ENCODE measurements around the gene GGT5. TPM values are rescaled to one million over a fixed set of nuclear protein-coding genes. Genes with fewer than 3 reads are reported as not detected.

GGT5 gene
- total and polyA plus RNA-seq, 8 donors = 9.9 to 48.8 (median 20.4) TPM

- H3K36me3 ChIP-seq = peaks cover 36 to 85% (median 75%) of the 10 kb centered on the region in 4 donors
- TF ChIP-seq POLR2AphosphoS5 (IDR thresholded peaks at IDR 0.05) = no peak
- TF ChIP-seq CTCF (IDR thresholded peaks at IDR 0.05) = no peak
- TF ChIP-seq EP300 (IDR thresholded peaks at IDR 0.05) = no peak
- TF ChIP-seq POLR2A (IDR thresholded peaks at IDR 0.05) = no peak
- WGBS, 5 donors = 92 to 98% (median 94%) methylated on average over 11 of the region's 11 CpGs; no CpG with 5 or more reads in 1 of the 5 donors
Measured at GRCh38 chr22:24176040-24176439, 68.8 kb downstream of the GGT5 start.

GRCh38 chr22:24175160-24175808 is 69.6 kb downstream of the GGT5 start:
- Histone ChIP-seq H3K27ac (peak overlapping the region in 4 of 5 donors; percentile 43 to 79 (median 64)), H3K4me3 (no peak overlapping the region), H3K9me3 (no peaks in the 10 kb centered on the region), H3K36me3 (peaks cover 43 to 93% (median 83%) of the 10 kb centered on the region in 4 donors), H3K4me1 (peaks cover 0 to 51% (median 28%) of the 10 kb centered on the region in 4 donors), H3K27me3 (no peaks in the 10 kb centered on the region)
- TF ChIP-seq POLR2AphosphoS5 (IDR thresholded peaks at IDR 0.05) = peak in 1 of 3 donors; percentile 14
- peak in 5 of 7 experiments; percentile 72 to 89 (median 83) for TF ChIP-seq CTCF (IDR thresholded peaks at IDR 0.05)
- no peak for TF ChIP-seq POLR2A (IDR thresholded peaks at IDR 0.05)
- TF ChIP-seq EP300 (IDR thresholded peaks at IDR 0.05) = no peak
- 31 to 59% (median 48%) methylated on average over 8 to 11 of the region's 11 CpGs for WGBS, 5 donors
- DNase-seq = peak; percentile 83 to 86
- intact Hi-C loops (cut with DNase I; ENCODE audit: low total_unique reads) = no loop called here

More at GRCh38 chr22:24176040-24176439, 68.8 kb downstream of the GGT5 start:
- Histone ChIP-seq H3K9me3 (no peaks in the 10 kb centered on the region), H3K27ac (peak overlapping the region in 4 of 5 donors; percentile 43 to 79 (median 58)), H3K27me3 (no peaks in the 10 kb centered on the region), H3K4me1 (peaks cover 6 to 58% (median 36%) of the 10 kb centered on the region in 4 donors), H3K4me3 (no peak overlapping the region)
- DNase-seq = no peak
- intact Hi-C loops (cut with DNase I; ENCODE audit: low total_unique reads) = no loop called here

GRCh38 chr22:24171822-24172221 is 73.1 kb downstream of the GGT5 start:
- Histone ChIP-seq H3K36me3 (peaks cover 54 to 100% (median 95%) of the 10 kb centered on the region in 4 donors), H3K27me3 (no peaks in the 10 kb centered on the region), H3K4me3 (no peak overlapping the region), H3K9me3 (no peaks in the 10 kb centered on the region), H3K4me1 (peaks cover 0 to 26% (median 16%) of the 10 kb centered on the region in 4 donors), H3K27ac (peak overlapping the region in 1 of 5 donors; percentile 55)
- intact Hi-C loops (cut with DNase I; ENCODE audit: low total_unique reads) = no loop called here
- 89 to 97% (median 96%) methylated on average over 6 to 12 of the region's 12 CpGs for WGBS, 5 donors
- TF ChIP-seq CTCF (IDR thresholded peaks at IDR 0.05) (no peak), POLR2A (IDR thresholded peaks at IDR 0.05) (no peak), POLR2AphosphoS5 (IDR thresholded peaks at IDR 0.05) (no peak), EP300 (IDR thresholded peaks at IDR 0.05) (no peak)
- no peak for DNase-seq

GRCh38 chr22:24170632-24171031 is 74.2 kb downstream of the GGT5 start:
- no peaks in the 10 kb centered on the region for H3K27me3 ChIP-seq
- DNase-seq = no peak
- H3K27ac ChIP-seq = peak overlapping the region in 2 of 5 donors; percentile 32 to 55
- no peak overlapping the region for H3K4me3 ChIP-seq
- peaks cover 61 to 100% (median 95%) of the 10 kb centered on the region in 4 donors for H3K36me3 ChIP-seq
- WGBS, 5 donors = 73 to 96% (median 90%) methylated on average over 4 to 5 of the region's 5 CpGs
- intact Hi-C loops (cut with DNase I; ENCODE audit: low total_unique reads) = no loop called here
- TF ChIP-seq POLR2AphosphoS5 (IDR thresholded peaks at IDR 0.05) (no peak), CTCF (IDR thresholded peaks at IDR 0.05) (no peak), POLR2A (IDR thresholded peaks at IDR 0.05) (no peak), EP300 (IDR thresholded peaks at IDR 0.05) (no peak)
- no peaks in the 10 kb centered on the region for H3K9me3 ChIP-seq
- H3K4me1 ChIP-seq = peaks cover 0 to 15% (median 11%) of the 10 kb centered on the region in 4 donors
